ENCODE results near the gene KDELR3.

GRCh38 chr22:38437416-38437815 is 30.5 kb upstream of the KDELR3 start:
- TF ChIP-seq POLR2A (IDR thresholded peaks at IDR 0.05; ENCODE audit: low read depth): no peak
- TF ChIP-seq CTCF (IDR thresholded peaks at IDR 0.05): no peak

Measured in esophagus muscularis mucosa (tissue), 3 donors.